Gastrocnemius medialis (tissue), 4 donors: ENCODE results near the gene TAF1D.
"Not testable (repeated sequence)": the region's sequence is repeated elsewhere in the genome, so short reads cannot be mapped to it uniquely, and the experiment has no call there.

Source experiments
- POLR2A ChIP-seq, 2 donors: fragments of 450-650 bp; IDR thresholded peaks; one replicate each; pipeline ENCODE4 v1.6.1; 2017; ENCODE audit warnings: antibody characterized with exemption in 2 of 2, mild to moderate bottlenecking in 2 of 2, moderate library complexity in 2 of 2
- TF ChIP-seq, protein P1 (sequence below), 5 experiments: fragments of 450-650 bp in 3 of 5; fragments of 200-600 bp in 2 of 5; sonication (generic) in 2 of 5; IDR thresholded peaks in 4 of 5; conservative IDR thresholded peaks in 1 of 5; 1 replicate in 4 of 5; 2 replicates in 1 of 5; pipeline ENCODE4 v1.5.1; 2016 to 2019; ENCODE audit warnings: antibody characterized with exemption in 5 of 5, mild to moderate bottlenecking in 3 of 5, moderate library complexity in 3 of 5

- TF ChIP-seq, protein P1, sequence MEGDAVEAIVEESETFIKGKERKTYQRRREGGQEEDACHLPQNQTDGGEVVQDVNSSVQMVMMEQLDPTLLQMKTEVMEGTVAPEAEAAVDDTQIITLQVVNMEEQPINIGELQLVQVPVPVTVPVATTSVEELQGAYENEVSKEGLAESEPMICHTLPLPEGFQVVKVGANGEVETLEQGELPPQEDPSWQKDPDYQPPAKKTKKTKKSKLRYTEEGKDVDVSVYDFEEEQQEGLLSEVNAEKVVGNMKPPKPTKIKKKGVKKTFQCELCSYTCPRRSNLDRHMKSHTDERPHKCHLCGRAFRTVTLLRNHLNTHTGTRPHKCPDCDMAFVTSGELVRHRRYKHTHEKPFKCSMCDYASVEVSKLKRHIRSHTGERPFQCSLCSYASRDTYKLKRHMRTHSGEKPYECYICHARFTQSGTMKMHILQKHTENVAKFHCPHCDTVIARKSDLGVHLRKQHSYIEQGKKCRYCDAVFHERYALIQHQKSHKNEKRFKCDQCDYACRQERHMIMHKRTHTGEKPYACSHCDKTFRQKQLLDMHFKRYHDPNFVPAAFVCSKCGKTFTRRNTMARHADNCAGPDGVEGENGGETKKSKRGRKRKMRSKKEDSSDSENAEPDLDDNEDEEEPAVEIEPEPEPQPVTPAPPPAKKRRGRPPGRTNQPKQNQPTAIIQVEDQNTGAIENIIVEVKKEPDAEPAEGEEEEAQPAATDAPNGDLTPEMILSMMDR (IDR thresholded peaks at IDR 0.05 in 4 of 5, conservative IDR thresholded peaks at IDR 0.05 in 1 of 5), result not testable (repeated sequence)
- not testable (repeated sequence) for TF ChIP-seq POLR2A (IDR thresholded peaks at IDR 0.05)
These were observed 3.9 kb upstream of the TAF1D start for GRCh38 chr11:93745005-93745755.
